Left ventricle myocardium inferior (tissue), 1 donor: Measurements from ENCODE around the gene SSH2. TPM values are rescaled to one million over a fixed set of nuclear protein-coding genes. Genes with fewer than 3 reads are reported as not detected.

ENCODE experiments used
- DNase-seq: peaks from one replicate; pipeline ENCODE4 v3.0.0-alpha.2; 2020
- H3K27ac ChIP-seq: fragments of 200-600 bp; replicated peaks from 2 replicates; pipeline ENCODE4 v1.8.0; 2021
- H3K27me3 ChIP-seq: fragments of 200-600 bp; 2 replicates; pipeline ENCODE4 v1.8.0; 2021; ENCODE audit warnings: low read depth
- H3K36me3 ChIP-seq: fragments of 200-600 bp; 2 replicates; pipeline ENCODE4 v1.8.0; 2021
- H3K4me1 ChIP-seq: fragments of 200-600 bp; 2 replicates; pipeline ENCODE4 v1.8.0; 2021
- H3K4me3 ChIP-seq: fragments of 200-600 bp; 2 replicates; pipeline ENCODE4 v1.8.0; 2021; ENCODE audit warnings: mild to moderate bottlenecking, moderate library complexity
- H3K9me3 ChIP-seq: fragments of 200-600 bp; replicated peaks from 2 replicates; pipeline ENCODE4 v1.8.0; 2021
- CTCF ChIP-seq: fragments of 200-600 bp; IDR thresholded peaks from 2 replicates; pipeline ENCODE4 v1.8.0; 2021; ENCODE audit warnings: antibody characterized with exemption, mild to moderate bottlenecking, borderline replicate concordance
- intact Hi-C: fragments of 100-400 bp; cut with micrococcal nuclease; formaldehyde crosslinking; loops from one replicate; pipeline ENCODE4 v1.11.0; 2022
- total RNA-seq: library from RNA; stranded (reverse); fragmentation: NEBNext Ultra II Directional; extraction: Animal tissue kit (Norgen Biotek cat#: 25700); gene quantifications from one replicate; pipeline ENCODE4 v1.2.1, GENCODE V29; 2021
- donor health status: DM: no; HTN: yes; CAD: no; lungs with severe emphysema.

Gene SSH2
- total RNA-seq, 1 donor from 2014 or later = 28.6 TPM

- no peak overlapping the region for H3K4me3 ChIP-seq
- intact Hi-C loops = no loop called here
- peaks cover 8% of the 10 kb centered on the region for H3K4me1 ChIP-seq
- no peak for DNase-seq
- no peak overlapping the region for H3K27ac ChIP-seq
- TF ChIP-seq CTCF = no peak
- H3K36me3 ChIP-seq = no peaks in the 10 kb centered on the region
- H3K27me3 ChIP-seq = no peaks in the 10 kb centered on the region
- H3K9me3 ChIP-seq = no peaks in the 10 kb centered on the region
These were observed 160.8 kb downstream of the SSH2 start for GRCh38 chr17:29769225-29769624.

GRCh38 chr17:29766796-29767327 is 163.2 kb downstream of the SSH2 start:
- H3K4me3 ChIP-seq = no peak overlapping the region
- H3K27me3 ChIP-seq = no peaks in the 10 kb centered on the region
- H3K27ac ChIP-seq = no peak overlapping the region
- TF ChIP-seq CTCF = no peak
- intact Hi-C loops = no loop called here
- H3K9me3 ChIP-seq = no peaks in the 10 kb centered on the region
- no peak for DNase-seq
- no peaks in the 10 kb centered on the region for H3K36me3 ChIP-seq
- H3K4me1 ChIP-seq = peaks cover 8% of the 10 kb centered on the region

- H3K4me3 ChIP-seq = no peak overlapping the region
- no peak for DNase-seq
- no peak for TF ChIP-seq CTCF
- no peaks in the 10 kb centered on the region for H3K36me3 ChIP-seq
- H3K27ac ChIP-seq = no peak overlapping the region
- H3K9me3 ChIP-seq = no peaks in the 10 kb centered on the region
- no peaks in the 10 kb centered on the region for H3K27me3 ChIP-seq
- peaks cover 22% of the 10 kb centered on the region for H3K4me1 ChIP-seq
- intact Hi-C loops = no loop called here
These were observed 165.3 kb downstream of the SSH2 start for GRCh38 chr17:29764748-29765147.

GRCh38 chr17:29764217-29764616 is 165.8 kb downstream of the SSH2 start:
- TF ChIP-seq CTCF = no peak
- Histone ChIP-seq H3K9me3 (no peaks in the 10 kb centered on the region), H3K27ac (no peak overlapping the region), H3K4me1 (peaks cover 22% of the 10 kb centered on the region), H3K4me3 (no peak overlapping the region), H3K36me3 (no peaks in the 10 kb centered on the region), H3K27me3 (no peaks in the 10 kb centered on the region)
- no peak for DNase-seq
- intact Hi-C loops = no loop called here

- Histone ChIP-seq H3K27me3 (no peaks in the 10 kb centered on the region), H3K4me1 (peaks cover 28% of the 10 kb centered on the region), H3K9me3 (no peaks in the 10 kb centered on the region), H3K27ac (no peak overlapping the region), H3K4me3 (no peak overlapping the region), H3K36me3 (no peaks in the 10 kb centered on the region)
- no peak for TF ChIP-seq CTCF
- intact Hi-C loops = no loop called here
- no peak for DNase-seq
These were observed 166.8 kb downstream of the SSH2 start for GRCh38 chr17:29763273-29763672.
